ENCODE measurements around the gene MROH9.

MROH9 gene

GRCh38 chr1:170935231-170935630 lies at the start of gene MROH9:
Gene MROH9 (plus strand): TSS chr1:170935534. CDS start chr1:170945557, 10,023 bp downstream.
- TF ChIP-seq CTCF (IDR thresholded peaks at IDR 0.05; ENCODE audit: insufficient read depth, low read depth, low read length, missing control alignments): no peak
- H3K4me3 ChIP-seq (ENCODE audit: low read depth, low read length): no peak within 1 kb of the TSS
- DNase-seq (ENCODE audit: low read depth): no peak

DNA sequence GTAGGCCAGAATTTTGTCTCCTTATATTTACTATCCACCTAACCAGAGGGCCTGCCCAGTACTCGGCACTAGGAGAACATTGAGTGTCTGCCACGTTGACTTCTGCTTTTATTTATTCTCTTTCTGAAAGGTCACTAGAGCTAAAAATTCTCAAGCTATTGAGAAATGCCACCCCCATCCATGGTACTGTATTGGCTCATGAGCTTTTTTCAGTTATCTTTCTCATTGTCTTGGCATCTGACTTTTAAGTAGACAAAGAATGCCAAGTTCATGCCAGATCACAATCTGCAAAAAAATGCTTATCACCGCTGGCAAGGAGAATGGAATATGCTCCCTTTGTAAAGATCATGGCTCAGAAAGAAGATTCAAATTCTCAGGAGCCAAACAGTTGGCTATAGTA lies 49.8 kb upstream of the MROH9 start:
- no peak overlapping the region for H3K4me3 ChIP-seq (ENCODE audit: low read depth, low read length)
- TF ChIP-seq CTCF (IDR thresholded peaks at IDR 0.05; ENCODE audit: insufficient read depth, low read depth, low read length, missing control alignments): no peak
- no peak for DNase-seq (ENCODE audit: low read depth)

GRCh38 chr1:170886460-170886859 lies 48.9 kb upstream of the MROH9 start:
- DNase-seq (ENCODE audit: low read depth): no peak
- H3K4me3 ChIP-seq (ENCODE audit: low read depth, low read length): no peak overlapping the region
- no peak for TF ChIP-seq CTCF (IDR thresholded peaks at IDR 0.05; ENCODE audit: insufficient read depth, low read depth, low read length, missing control alignments)

DNA sequence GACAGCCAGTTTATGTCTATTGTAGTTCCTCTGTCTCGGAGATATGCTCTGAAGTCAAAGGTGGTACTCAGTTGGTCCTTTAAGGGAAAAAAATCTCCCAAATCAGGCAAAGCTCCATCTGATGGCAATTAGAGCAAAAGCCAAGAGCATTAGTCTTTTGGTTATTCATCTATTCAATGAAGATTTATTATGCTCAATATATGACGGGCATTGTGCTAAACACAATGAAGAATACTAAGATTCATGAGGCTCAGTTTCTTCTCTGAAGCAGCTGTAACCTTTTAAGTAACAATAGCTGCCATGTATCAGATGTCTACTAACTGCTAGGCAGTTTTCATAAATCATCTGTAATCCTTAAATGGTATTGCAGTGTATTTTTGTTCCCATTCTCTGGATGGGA lies 47.6 kb upstream of the MROH9 start:
- no peak for TF ChIP-seq CTCF (IDR thresholded peaks at IDR 0.05; ENCODE audit: insufficient read depth, low read depth, low read length, missing control alignments)
- DNase-seq (ENCODE audit: low read depth): no peak
- H3K4me3 ChIP-seq (ENCODE audit: low read depth, low read length): no peak overlapping the region

DNA sequence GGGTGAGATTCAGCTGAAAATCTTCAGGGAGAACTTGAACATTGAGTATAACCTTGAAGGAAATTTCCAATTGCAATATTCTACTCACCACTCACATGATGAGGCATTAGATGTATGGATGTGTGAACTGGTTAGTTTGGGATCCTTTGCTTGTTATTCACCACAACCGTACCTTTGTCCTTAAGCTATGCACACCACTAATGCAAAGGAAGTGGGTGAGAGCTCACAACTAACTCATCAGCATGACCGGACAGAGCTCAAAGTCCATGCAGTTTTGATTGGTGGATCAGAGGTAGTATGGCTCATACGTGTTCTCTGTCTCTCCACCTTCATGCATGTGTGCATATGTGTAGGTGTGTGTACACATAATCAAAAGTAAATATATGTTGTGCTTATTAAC lies 43.5 kb upstream of the MROH9 start:
- H3K4me3 ChIP-seq (ENCODE audit: low read depth, low read length): no peak overlapping the region
- no peak for DNase-seq (ENCODE audit: low read depth)
- no peak for TF ChIP-seq CTCF (IDR thresholded peaks at IDR 0.05; ENCODE audit: insufficient read depth, low read depth, low read length, missing control alignments)

- no peak for TF ChIP-seq CTCF (IDR thresholded peaks at IDR 0.05; ENCODE audit: insufficient read depth, low read depth, low read length, missing control alignments)
- DNase-seq (ENCODE audit: low read depth): no peak
- no peak overlapping the region for H3K4me3 ChIP-seq (ENCODE audit: low read depth, low read length)
Measured at GRCh38 chr1:170893655-170894297, 41.6 kb upstream of the MROH9 start.

- no peak for DNase-seq (ENCODE audit: low read depth)
- TF ChIP-seq CTCF (IDR thresholded peaks at IDR 0.05; ENCODE audit: insufficient read depth, low read depth, low read length, missing control alignments): no peak
- H3K4me3 ChIP-seq (ENCODE audit: low read depth, low read length): no peak overlapping the region
Measured at GRCh38 chr1:170903961-170904360, 31.4 kb upstream of the MROH9 start.
